B cell (primary cell): Measurements from ENCODE around the gene ZNF581. TPM values are rescaled to one million over a fixed set of nuclear protein-coding genes. Genes with fewer than 3 reads are reported as not detected.

Experiments
- ATAC-seq: fragments of 200-7000 bp; cut with Tn5 transposase; one replicate; pipeline ENCODE4 v1.10.0; 2021; ENCODE audit warnings: low read depth, mild to moderate bottlenecking, moderate number of reproducible peaks, moderate library complexity
- CTCF ChIA-PET: fragments of 350-600 bp; sonication (Branson Sonifier 250); formaldehyde crosslinking; loops from one replicate; lab custom pipeline; 2021; ENCODE audit warnings: antibody characterized with exemption, inconsistent platforms; lab: Charles Lee
- POLR2A ChIA-PET: fragments of 350-600 bp; sonication (Branson Sonifier 250); formaldehyde crosslinking; loops from one replicate; lab custom pipeline; 2021; ENCODE audit warnings: antibody characterized with exemption; lab: Charles Lee
- DNase-seq: peaks from one replicate; pipeline ENCODE4 v3.0.0; 2013
- H2AFZ ChIP-seq: 2 replicates; pipeline ENCODE4 v1.6.1; 2012; ENCODE audit warnings: mild to moderate bottlenecking, low read depth, low read length; ENCODE audit not compliant: insufficient read depth, poor library complexity, severe bottlenecking
- H3K27ac ChIP-seq, 2 donors: 1 replicate in 1 of 2; 2 replicates in 1 of 2; pipeline ENCODE4 v1.5.1; 2012 to 2013; ENCODE audit warnings: low read length in 2 of 2, mild to moderate bottlenecking in 2 of 2, moderate library complexity in 1 of 2
- H3K27me3 ChIP-seq, 4 experiments: fragments of 200-600 bp in 1 of 4; sonication (generic) in 1 of 4; replicated peaks in 1 of 4; 1 replicate in 2 of 4; 2 replicates in 2 of 4; pipeline versions ENCODE4 v1.6.1 to v1.7.0; 2013 to 2016; ENCODE audit warnings: low read length in 3 of 4, mild to moderate bottlenecking in 2 of 4, mixed read lengths in 1 of 4, moderate library complexity in 1 of 4; ENCODE audit not compliant: insufficient read depth in 4 of 4, control insufficient read depth in 3 of 4; ENCODE audit errors: control extremely low read depth in 1 of 4
- H3K36me3 ChIP-seq, 2 experiments: replicated peaks in 1 of 2; 1 replicate in 1 of 2; 2 replicates in 1 of 2; pipeline versions ENCODE4 v1.6.1 to v1.7.1; 2013; ENCODE audit warnings: low read length in 1 of 2; ENCODE audit not compliant: insufficient read depth in 2 of 2, control insufficient read depth in 1 of 2; ENCODE audit errors: control extremely low read depth in 1 of 2, extremely low read depth in 1 of 2
- H3K4me1 ChIP-seq, 2 donors: fragments of 200-600 bp in 1 of 2; sonication (generic) in 1 of 2; 1 replicate in 1 of 2; 2 replicates in 1 of 2; pipeline versions ENCODE4 v1.5.1 to v1.6.1; 2013 to 2017; ENCODE audit warnings: low read length in 2 of 2; ENCODE audit not compliant: control insufficient read depth in 2 of 2, insufficient read depth in 2 of 2
- H3K4me2 ChIP-seq: replicated peaks from 2 replicates; pipeline ENCODE3; 2012; ENCODE audit warnings: mild to moderate bottlenecking, low read depth, low read length; ENCODE audit not compliant: poor library complexity, severe bottlenecking
- H3K4me3 ChIP-seq, 5 experiments: fragments of 200-600 bp in 1 of 5; sonication (generic) in 1 of 5; 1 replicate in 3 of 5; 2 replicates in 2 of 5; pipeline versions ENCODE4 v1.5.1 to v1.7.0; 2011 to 2016; ENCODE audit warnings: low read length in 4 of 5, mild to moderate bottlenecking in 4 of 5, low read depth in 2 of 5, control low read depth in 1 of 5, moderate library complexity in 1 of 5; ENCODE audit not compliant: insufficient read depth in 1 of 5; ENCODE audit errors: control extremely low read depth in 1 of 5, extremely low read depth in 1 of 5
- H3K79me2 ChIP-seq: fragments of 200-600 bp; sonication (generic); one replicate; pipeline ENCODE4 v1.6.0; 2016; ENCODE audit warnings: low read length; ENCODE audit not compliant: control insufficient read depth, insufficient read depth
- H3K9ac ChIP-seq: fragments of 200-600 bp; sonication (generic); 2 replicates; pipeline ENCODE4 v1.6.1; 2017; ENCODE audit warnings: mild to moderate bottlenecking, low read length, moderate library complexity
- H3K9me3 ChIP-seq, 3 donors: one replicate each; pipeline versions ENCODE4 v1.6.1 to v1.7.1; 2013; ENCODE audit warnings: low read length in 2 of 3; ENCODE audit not compliant: control insufficient read depth in 2 of 3, insufficient read depth in 1 of 3; ENCODE audit errors: control extremely low read depth in 1 of 3
- H4K20me1 ChIP-seq: 2 replicates; pipeline ENCODE4 v1.6.0; 2012; ENCODE audit warnings: mild to moderate bottlenecking, low read length; ENCODE audit not compliant: insufficient read depth, control insufficient read depth, poor library complexity, severe bottlenecking
- H3K27ac Mint-ChIP-seq: one replicate; pipeline ENCODE4 v1.8.0; 2021; ENCODE audit warnings: mixed read lengths
- H3K27me3 Mint-ChIP-seq: one replicate; pipeline ENCODE4 v1.8.0; 2021; ENCODE audit warnings: mixed read lengths
- H3K4me1 Mint-ChIP-seq: one replicate; pipeline ENCODE4 v1.8.0; 2021; ENCODE audit warnings: mixed read lengths
- H3K4me3 Mint-ChIP-seq: one replicate; pipeline ENCODE4 v1.8.0; 2021; ENCODE audit warnings: mixed read lengths
- H3K9me3 Mint-ChIP-seq: one replicate; pipeline ENCODE4 v1.8.0; 2022; ENCODE audit warnings: mixed read lengths; ENCODE audit not compliant: insufficient read depth
- CTCF ChIP-seq: fragments of 200-600 bp; IDR thresholded peaks from one replicate; pipeline ENCODE4 v1.8.0; 2022; ENCODE audit warnings: antibody characterized with exemption, mild to moderate bottlenecking
- EZH2 ChIP-seq: IDR thresholded peaks from 2 replicates; pipeline ENCODE4 v1.6.1; 2012; ENCODE audit warnings: borderline replicate concordance, low read depth, mild to moderate bottlenecking, moderate library complexity, low read length; ENCODE audit not compliant: insufficient read depth, poor library complexity, severe bottlenecking
- WGBS: methylation state at CpG from one replicate; pipeline ENCODE4 v1.1.5; 2013; ENCODE audit warnings: missing lambda C conversion rate; ENCODE audit not compliant: insufficient coverage; 5-methylcytosine and 5-hydroxymethylcytosine counted together
- intact Hi-C: fragments of 100-400 bp; cut with micrococcal nuclease; formaldehyde crosslinking; loops from one replicate; pipeline ENCODE4 v1.10.0; 2022
- polyA plus RNA-seq: library from polyadenylated mRNA; depleted of rRNA; stranded (reverse); fragments of >200 nt; gene quantifications from 2 replicates; pipeline ENCODE4 v1.2.3, GENCODE V29; 2012
- total RNA-seq, 2 donors: library from RNA; stranded (reverse); fragments of 120-200 nt in 1 of 2; gene quantifications; 1 replicate in 1 of 2; 2 replicates in 1 of 2; pipeline versions ENCODE4 v1.2.3 to v1.2.4, GENCODE V29; 2013 to 2022

ZNF581 gene
- total and polyA plus RNA-seq, 2 donors (not counting 1 experiment from before 2014, with no cell fraction given): 48.2 to 51.3 TPM

- Histone ChIP-seq H3K9me3 (peaks cover 0 to 5% (median 0%) of the 10 kb centered on the region in 3 donors), H3K27me3 (no peaks in the 10 kb centered on the region), H3K27ac (no peak overlapping the region), H3K36me3 (peaks cover 0 to 19% of the 10 kb centered on the region in 2 experiments), H3K4me2 (no peak overlapping the region), H3K9ac (no peak overlapping the region), H4K20me1 (no peaks in the 10 kb centered on the region), H3K4me1 (peaks cover 6 to 14% of the 10 kb centered on the region in 2 donors), H2AFZ (no peak overlapping the region), H3K79me2 (no peaks in the 10 kb centered on the region), H3K4me3 (no peak overlapping the region)
- H3K4me3 Mint-ChIP-seq: no peak overlapping the region
- no peaks in the 10 kb centered on the region for H3K9me3 Mint-ChIP-seq
- no peak for DNase-seq
- peaks cover 16% of the 10 kb centered on the region for H3K4me1 Mint-ChIP-seq
- H3K27me3 Mint-ChIP-seq: no peaks in the 10 kb centered on the region
- intact Hi-C loops: loop anchor here (2.0 to 5.0 kb wide), 2 partner anchors 17 to 191 kb away; partner anchors contain the start of genes UBE2S and ZNF579
- WGBS: 97% methylated on average over 8 of the region's 9 CpGs
- TF ChIP-seq CTCF (no peak), EZH2 (no peak)
- ATAC-seq: no peak
- POLR2A ChIA-PET: interaction anchor here (2.8 kb wide), 1 partner anchor 27 kb away, joined by 58 read pairs; the partner anchor contains the start of gene ZNF784
- peak overlapping the region; percentile 47 for H3K27ac Mint-ChIP-seq
- CTCF ChIA-PET: interaction anchor here (2.0 kb wide), 2 partner anchors 34 to 83 kb away, joined by 4 to 11 read pairs; no protein-coding TSS in a partner anchor
These were observed 45.4 kb upstream of the ZNF581 start for GRCh38 chr19:55598034-55598433.
